Right lobe of liver (tissue), 4 donors: ENCODE data around the gene AGR3.

ENCODE experiments used
- CTCF ChIP-seq, 4 donors: fragments of 200-600 bp in 3 of 4; fragments of 450-650 bp in 1 of 4; IDR thresholded peaks; one replicate each; pipeline versions ENCODE4 v1.5.1 to v1.8.0; 2016 to 2022; ENCODE audit warnings: antibody characterized with exemption in 4 of 4, mild to moderate bottlenecking in 2 of 4
- POLR2A ChIP-seq: fragments of 450-650 bp; IDR thresholded peaks from one replicate; pipeline ENCODE4 v1.6.1; 2017; ENCODE audit warnings: antibody characterized with exemption, mild to moderate bottlenecking
- donor health status: DM: no; HTN: no; CAD: no.
- donor health status: DM: no; HTN: no; CAD: no.
- donor health status: DM: no; HTN: yes; CAD: no.

- TF ChIP-seq CTCF (IDR thresholded peaks at IDR 0.05) (no peak), POLR2A (no peak)
These were observed 47.5 kb upstream of the AGR3 start for GRCh38 chr7:16929146-16929762.
